HepG2 (cell line): Measurements from ENCODE around the gene CASD1. TPM values are rescaled to one million over a fixed set of nuclear protein-coding genes. Genes with fewer than 3 reads are reported as not detected.

Source experiments
- ASH2L ChIP-seq: fragments of 300-600, 200-600 bp; sonication (generic); IDR thresholded peaks from 2 replicates; pipeline ENCODE4 v1.7.0; 2017; ENCODE audit warnings: low read depth, mild to moderate bottlenecking, moderate library complexity, mixed read lengths, low read length; ENCODE audit not compliant: insufficient read length
- CBX5 ChIP-seq: sonication (generic); formaldehyde crosslinking; IDR thresholded peaks from 2 replicates; pipeline ENCODE4 v1.4.0; 2020; ENCODE audit warnings: missing genetic modification reagents, borderline replicate concordance
- EP300 ChIP-seq, 3 experiments: sonication (generic) in 1 of 3; formaldehyde crosslinking in 1 of 3; IDR thresholded peaks; 2 replicates each; pipeline versions ENCODE4 v1.5.1 to v1.6.1; 2011 to 2020; ENCODE audit warnings: low read depth in 2 of 3, low read length in 2 of 3, borderline replicate concordance in 1 of 3, improper control_type of control experiment in 1 of 3, mild to moderate bottlenecking in 1 of 3, missing genetic modification reagents in 1 of 3, moderate library complexity in 1 of 3
- HOXA7 ChIP-seq: sonication (generic); formaldehyde crosslinking; IDR thresholded peaks from 2 replicates; pipeline ENCODE4 v1.8.1; 2022; ENCODE audit warnings: mild to moderate bottlenecking, missing genetic modification reagents, moderate library complexity
- JDP2 ChIP-seq: sonication (generic); formaldehyde crosslinking; IDR thresholded peaks from 2 replicates; pipeline ENCODE4 v1.8.1; 2022; ENCODE audit warnings: missing genetic modification reagents, borderline replicate concordance
- KLF16 ChIP-seq, 2 experiments: sonication (generic) in 1 of 2; formaldehyde crosslinking in 1 of 2; IDR thresholded peaks; 2 replicates each; pipeline versions ENCODE4 v1.6.1 to v1.8.0; 2016 to 2023; ENCODE audit warnings: missing genetic modification reagents in 2 of 2, missing compliant biosample characterization in 1 of 2
- MTA3 ChIP-seq: sonication (generic); formaldehyde crosslinking; IDR thresholded peaks from 2 replicates; pipeline ENCODE4 v1.4.0; 2020; ENCODE audit warnings: missing genetic modification reagents
- MYC ChIP-seq: sonication (generic); formaldehyde crosslinking; IDR thresholded peaks from 2 replicates; pipeline ENCODE4 v1.9.0; 2021; ENCODE audit warnings: missing genetic modification reagents, borderline replicate concordance
- PLRG1 ChIP-seq: fragments of 450-650 bp; conservative IDR thresholded peaks from 2 replicates; pipeline ENCODE4 v1.6.1; 2016
- RARG ChIP-seq: sonication (generic); formaldehyde crosslinking; IDR thresholded peaks from 2 replicates; pipeline ENCODE4 v1.4.0; 2020; ENCODE audit warnings: low read depth, mild to moderate bottlenecking, missing genetic modification reagents
- SRF ChIP-seq: IDR thresholded peaks from 2 replicates; pipeline ENCODE4 v1.6.1; 2011; ENCODE audit warnings: mild to moderate bottlenecking, low read depth, low read length, moderate library complexity
- YY1 ChIP-seq: IDR thresholded peaks from 2 replicates; pipeline ENCODE4 v1.6.1; 2011; ENCODE audit warnings: low read length, low read depth, moderate library complexity, mild to moderate bottlenecking; ENCODE audit not compliant: insufficient read depth, insufficient replicate concordance
- ZNF142 ChIP-seq: sonication (generic); formaldehyde crosslinking; IDR thresholded peaks from 2 replicates; pipeline ENCODE4 v1.4.0; 2020; ENCODE audit warnings: missing genetic modification reagents
- ZNF263 ChIP-seq: sonication (generic); formaldehyde crosslinking; IDR thresholded peaks from 2 replicates; pipeline ENCODE4 v1.4.0; 2020; ENCODE audit warnings: missing genetic modification reagents
- ZNF281 ChIP-seq: sonication (generic); formaldehyde crosslinking; IDR thresholded peaks from 2 replicates; pipeline ENCODE4 v1.4.0; 2020; ENCODE audit warnings: missing genetic modification reagents, borderline replicate concordance
- ZNF33B ChIP-seq: sonication (generic); formaldehyde crosslinking; IDR thresholded peaks from 2 replicates; pipeline ENCODE4 v1.5.1; 2020; ENCODE audit warnings: mild to moderate bottlenecking, missing genetic modification reagents
- ZNF672 ChIP-seq: sonication (generic); formaldehyde crosslinking; IDR thresholded peaks from 2 replicates; pipeline ENCODE4 v1.8.1; 2022; ENCODE audit warnings: missing genetic modification reagents
- polyA plus RNA-seq, 8 experiments: library from polyadenylated mRNA; depleted of rRNA in 3 of 8; stranded (reverse) in 7 of 8; unstranded in 1 of 8; fragments of >200 nt; fragmentation: Illumina TruSeq in 4 of 8; extraction: Trizol in 4 of 8; gene quantifications; 2 replicates each; pipeline versions ENCODE4 v1.2.1 to v1.2.3, GENCODE V29; 2011 to 2016; ENCODE audit warnings: low read depth in 4 of 8, missing spikeins in 1 of 8, mixed read lengths in 1 of 8; ENCODE audit not compliant: insufficient read depth in 1 of 8
- total RNA-seq, 5 experiments: library from RNA; depleted of rRNA; stranded (reverse); fragments of >200 nt; fragmentation: Illumina TruSeq; extraction: Trizol; gene quantifications; 2 replicates each; pipeline ENCODE4 v1.2.3, GENCODE V29; 2016; ENCODE audit warnings: low read depth in 1 of 5
- TF ChIP-seq, protein P1 (sequence below): sonication (generic); formaldehyde crosslinking; IDR thresholded peaks from 2 replicates; pipeline ENCODE4 v1.5.1; 2020; ENCODE audit warnings: missing genetic modification reagents, mild to moderate bottlenecking, borderline replicate concordance
- TF ChIP-seq, protein P2 (sequence below): IDR thresholded peaks from 2 replicates; pipeline ENCODE4 v1.6.1; 2016; ENCODE audit warnings: low read depth, borderline replicate concordance

CASD1 gene
- total and polyA plus RNA-seq, 2 of the 13 experiments (the other 11 are each of a cell fraction or from before 2014, with no cell fraction given) = 22.9 to 32.6 TPM

DNA sequence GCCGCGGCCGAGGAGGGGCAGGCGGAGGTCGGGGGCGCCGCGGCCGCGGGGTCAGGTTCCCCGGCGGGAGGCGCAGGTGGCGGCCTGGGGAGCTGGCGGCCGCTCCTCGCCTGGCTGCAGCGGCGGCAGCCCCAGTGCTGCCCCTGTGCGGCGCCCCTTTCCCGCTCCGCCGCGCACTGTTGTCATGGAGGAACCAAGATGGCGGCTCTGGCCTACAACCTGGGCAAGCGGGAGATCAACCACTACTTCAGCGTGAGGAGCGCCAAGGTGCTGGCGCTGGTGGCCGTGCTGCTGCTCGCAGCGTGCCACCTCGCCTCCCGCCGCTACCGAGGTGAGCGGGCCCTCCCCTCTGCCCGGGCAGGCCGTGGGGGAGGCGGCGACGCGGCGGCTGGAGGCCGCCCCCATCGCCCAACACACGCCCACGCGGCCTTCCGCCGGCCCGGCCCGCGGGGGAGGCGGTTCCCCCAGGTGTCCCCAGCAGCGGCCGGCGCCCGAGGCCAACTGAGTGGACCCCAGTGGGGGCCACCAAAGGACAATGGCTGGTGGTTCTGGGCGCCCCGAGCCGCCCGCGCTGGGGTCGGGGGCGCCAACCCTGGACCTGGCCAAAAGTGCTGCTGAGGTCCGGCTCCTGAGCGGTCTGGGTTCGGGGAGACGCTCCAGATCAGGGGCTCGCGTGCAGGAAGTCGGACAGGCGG lies 425 bp downstream of the CASD1 start (continued):
- TF ChIP-seq PLRG1 (no peak), CBX5 (CRISPR knock-in tag) (0 out of 2 replicates have a peak, but pooled peaks have one; percentile 28), YY1 (peak; percentile 95), MYC (peak; percentile 80), RARG (CRISPR knock-in tag) (no peak), SRF (no peak), ZNF281 (CRISPR knock-in tag) (peak; percentile 50; the same call in 1 of the 2 replicates), KLF16 (CRISPR knock-in tag; IDR thresholded peaks at IDR 0.05) (peak in 1 of 2 experiments; percentile 38; a peak in 2 of 4 replicates), ZNF142 (CRISPR knock-in tag) (peak; percentile 27; the same call in 1 of the 2 replicates), HOXA7 (no peak), ASH2L (peak; percentile 79), ZNF672 (CRISPR knock-in tag) (peak; percentile 65; the same call in 1 of the 2 replicates), EP300 (IDR thresholded peaks at IDR 0.05; ENCODE audit: low read depth in 2 of 2, low read length in 2 of 2) (no peak), EP300 (CRISPR knock-in tag; IDR thresholded peaks at IDR 0.05; ENCODE audit: borderline replicate concordance) (0 out of 2 replicates have a peak, but pooled peaks have one; percentile 24), MTA3 (no peak), ZNF33B (CRISPR knock-in tag) (peak; percentile 45; the same call in 1 of the 2 replicates), ZNF263 (CRISPR knock-in tag) (no peak), JDP2 (CRISPR knock-in tag) (no peak)
- TF ChIP-seq, protein P1, sequence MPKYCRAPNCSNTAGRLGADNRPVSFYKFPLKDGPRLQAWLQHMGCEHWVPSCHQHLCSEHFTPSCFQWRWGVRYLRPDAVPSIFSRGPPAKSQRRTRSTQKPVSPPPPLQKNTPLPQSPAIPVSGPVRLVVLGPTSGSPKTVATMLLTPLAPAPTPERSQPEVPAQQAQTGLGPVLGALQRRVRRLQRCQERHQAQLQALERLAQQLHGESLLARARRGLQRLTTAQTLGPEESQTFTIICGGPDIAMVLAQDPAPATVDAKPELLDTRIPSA (CRISPR knock-in tag) = no peak
- TF ChIP-seq, protein P2, sequence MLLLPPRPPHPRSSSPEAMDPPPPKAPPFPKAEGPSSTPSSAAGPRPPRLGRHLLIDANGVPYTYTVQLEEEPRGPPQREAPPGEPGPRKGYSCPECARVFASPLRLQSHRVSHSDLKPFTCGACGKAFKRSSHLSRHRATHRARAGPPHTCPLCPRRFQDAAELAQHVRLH (CRISPR knock-in tag) = no peak
